Ovary (tissue), 9 donors: ENCODE data around the gene DEPDC5. TPM values are rescaled to one million over a fixed set of nuclear protein-coding genes. Genes with fewer than 3 reads are reported as not detected.
A peak's percentile ranks its signal among the peaks of the same experiment; 100 is the strongest.

Experiments used
- DNase-seq, 5 donors: peaks; one replicate each; pipeline ENCODE4 v3.0.0-alpha.2; 2019 to 2020
- H3K27ac ChIP-seq, 2 donors: fragments of 200-600 bp; one replicate each; pipeline versions ENCODE4 v1.5.1 to v1.8.0; 2019 to 2022
- H3K27me3 ChIP-seq: fragments of 200-600 bp; one replicate; pipeline ENCODE4 v1.8.0; 2022
- H3K36me3 ChIP-seq: fragments of 200-600 bp; sonication (generic); one replicate; pipeline ENCODE4 v1.5.1; 2019
- H3K4me1 ChIP-seq: one replicate; pipeline ENCODE4 v1.8.1; 2013; ENCODE audit warnings: mild to moderate bottlenecking, moderate library complexity; ENCODE audit not compliant: insufficient read depth
- H3K4me3 ChIP-seq: fragments of 200-600 bp; sonication (generic); one replicate; pipeline ENCODE4 v1.5.1; 2017
- H3K9me3 ChIP-seq, 2 donors: fragments of 200-600 bp in 1 of 2; sonication (generic) in 1 of 2; one replicate each; pipeline versions ENCODE4 v1.5.1 to v1.8.1; 2013 to 2019; ENCODE audit warnings: mild to moderate bottlenecking in 1 of 2, moderate library complexity in 1 of 2
- CTCF ChIP-seq, 3 donors: fragments of 450-650 bp in 2 of 3; fragments of 200-600 bp in 1 of 3; IDR thresholded peaks; one replicate each; pipeline versions ENCODE4 v1.5.1 to v1.8.0; 2016 to 2022; ENCODE audit warnings: antibody characterized with exemption in 3 of 3, mild to moderate bottlenecking in 1 of 3
- EP300 ChIP-seq: sonication (generic); formaldehyde crosslinking; IDR thresholded peaks from one replicate; pipeline ENCODE4 v1.6.1; 2017; ENCODE audit warnings: antibody characterized with exemption
- POLR2A ChIP-seq: fragments of 450-650 bp; IDR thresholded peaks from one replicate; pipeline ENCODE4 v1.6.1; 2017; ENCODE audit warnings: antibody characterized with exemption, mild to moderate bottlenecking, moderate library complexity
- WGBS, 3 donors: extraction: QIAGEN DNeasy Blood & Tissue Kit in 1 of 3; methylation state at CpG; one replicate each; pipeline versions ENCODE4 v1.1.5 to v1.1.7; 2013 to 2017; 5-methylcytosine and 5-hydroxymethylcytosine counted together
- intact Hi-C, 4 donors: fragments of 100-400 bp; cut with DNase I; formaldehyde crosslinking; loops; one replicate each; pipeline versions ENCODE4 v1.11.0 to v1.15.1; 2022 to 2023
- polyA plus RNA-seq, 2 donors: library from polyadenylated mRNA; stranded (reverse); fragments of 200-250 nt in 1 of 2; fragments of 350-450 nt in 1 of 2; fragmentation: Illumina TruSeq in 1 of 2; extraction: RNeasy Lipid Tissue Mini Kit (QIAGEN cat#74804) in 1 of 2; gene quantifications; one replicate each; pipeline ENCODE4 v1.2.3, GENCODE V29; 2013 to 2014
- total RNA-seq, 7 donors: library from RNA; depleted of rRNA in 2 of 7; stranded (reverse); fragments of >200 nt in 2 of 7; fragmentation: NEBNext Ultra II Directional in 3 of 7; extraction: Animal tissue kit (Norgen Biotek cat#: 25700) in 3 of 7; gene quantifications; one replicate each; pipeline versions ENCODE4 v1.1.0 to v1.2.4, GENCODE V29; 2016 to 2023
- donor health status: DM: no; HTN: no; CAD: no; lungs with moderate emphysema.
- donor health status: DM: no; HTN: no; CAD: no.
- donor health status: Bipolar disorder and iron deficiency.
- donor health status: DM: yes; HTN: yes; CAD: no.
- donor health status: DM: no; HTN: no; CAD: no.
- donor health status: DM: yes; HTN: yes; CAD: no.

Gene DEPDC5
- total and polyA plus RNA-seq, 9 donors = 12.1 to 73.3 (median 32.8) TPM

- no peak for TF ChIP-seq CTCF (IDR thresholded peaks at IDR 0.05)
- TF ChIP-seq POLR2A = no peak
- no peak for TF ChIP-seq EP300
- H3K27me3 ChIP-seq = no peaks in the 10 kb centered on the region
- no peak for DNase-seq
- H3K9me3 ChIP-seq = no peaks in the 10 kb centered on the region
- no peaks in the 10 kb centered on the region for H3K4me1 ChIP-seq
- intact Hi-C loops = no loop called here
- H3K4me3 ChIP-seq = no peak overlapping the region
- 30 to 36% (median 31%) methylated on average over 8 of the region's 8 CpGs for WGBS, 3 donors
- H3K27ac ChIP-seq = peak overlapping the region in 1 of 2 donors; percentile 44
- H3K36me3 ChIP-seq = no peaks in the 10 kb centered on the region
These were observed 87.4 kb downstream of the DEPDC5 start for GRCh38 chr22:31841078-31841827.

GRCh38 chr22:31843526-31843925, 89.7 kb downstream of the DEPDC5 start:
- intact Hi-C loops = no loop called here
- Histone ChIP-seq H3K9me3 (no peaks in the 10 kb centered on the region), H3K27me3 (no peaks in the 10 kb centered on the region), H3K4me3 (no peak overlapping the region), H3K36me3 (no peaks in the 10 kb centered on the region), H3K27ac (no peak overlapping the region), H3K4me1 (no peaks in the 10 kb centered on the region)
- WGBS, 3 donors = 78 to 80% (median 79%) methylated on average over 4 of the region's 4 CpGs
- no peak for DNase-seq
- TF ChIP-seq EP300 = no peak
- no peak for TF ChIP-seq CTCF (IDR thresholded peaks at IDR 0.05)
- TF ChIP-seq POLR2A = no peak

- Histone ChIP-seq H3K4me3 (no peak overlapping the region), H3K36me3 (no peaks in the 10 kb centered on the region), H3K27ac (no peak overlapping the region), H3K4me1 (no peaks in the 10 kb centered on the region), H3K27me3 (no peaks in the 10 kb centered on the region), H3K9me3 (no peaks in the 10 kb centered on the region)
- TF ChIP-seq CTCF (IDR thresholded peaks at IDR 0.05) = no peak
- WGBS, 3 donors = 94 to 97% (median 95%) methylated on average over 17 of the region's 17 CpGs
- intact Hi-C loops = no loop called here
- DNase-seq = no peak
These were observed 91.1 kb downstream of the DEPDC5 start for GRCh38 chr22:31844941-31845340.

GRCh38 chr22:31846161-31847115, 92.6 kb downstream of the DEPDC5 start:
- intact Hi-C loops = no loop called here
- Histone ChIP-seq H3K9me3 (no peaks in the 10 kb centered on the region), H3K27me3 (no peaks in the 10 kb centered on the region), H3K4me1 (no peaks in the 10 kb centered on the region), H3K27ac (no peak overlapping the region), H3K4me3 (no peak overlapping the region), H3K36me3 (no peaks in the 10 kb centered on the region)
- 57 to 65% (median 62%) methylated on average over 6 of the region's 6 CpGs for WGBS, 3 donors
- no peak for DNase-seq
- TF ChIP-seq EP300 = no peak
- TF ChIP-seq POLR2A = no peak
- no peak for TF ChIP-seq CTCF (IDR thresholded peaks at IDR 0.05)
